ENCODE results near the gene TBC1D4.

GRCh38 chr13:75530549-75530961 lies 48.6 kb upstream of the TBC1D4 start:
- TF ChIP-seq POLR2A (IDR thresholded peaks at IDR 0.05): no peak
- TF ChIP-seq, protein P1, sequence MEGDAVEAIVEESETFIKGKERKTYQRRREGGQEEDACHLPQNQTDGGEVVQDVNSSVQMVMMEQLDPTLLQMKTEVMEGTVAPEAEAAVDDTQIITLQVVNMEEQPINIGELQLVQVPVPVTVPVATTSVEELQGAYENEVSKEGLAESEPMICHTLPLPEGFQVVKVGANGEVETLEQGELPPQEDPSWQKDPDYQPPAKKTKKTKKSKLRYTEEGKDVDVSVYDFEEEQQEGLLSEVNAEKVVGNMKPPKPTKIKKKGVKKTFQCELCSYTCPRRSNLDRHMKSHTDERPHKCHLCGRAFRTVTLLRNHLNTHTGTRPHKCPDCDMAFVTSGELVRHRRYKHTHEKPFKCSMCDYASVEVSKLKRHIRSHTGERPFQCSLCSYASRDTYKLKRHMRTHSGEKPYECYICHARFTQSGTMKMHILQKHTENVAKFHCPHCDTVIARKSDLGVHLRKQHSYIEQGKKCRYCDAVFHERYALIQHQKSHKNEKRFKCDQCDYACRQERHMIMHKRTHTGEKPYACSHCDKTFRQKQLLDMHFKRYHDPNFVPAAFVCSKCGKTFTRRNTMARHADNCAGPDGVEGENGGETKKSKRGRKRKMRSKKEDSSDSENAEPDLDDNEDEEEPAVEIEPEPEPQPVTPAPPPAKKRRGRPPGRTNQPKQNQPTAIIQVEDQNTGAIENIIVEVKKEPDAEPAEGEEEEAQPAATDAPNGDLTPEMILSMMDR (IDR thresholded peaks at IDR 0.05 in 8 of 11, conservative IDR thresholded peaks at IDR 0.05 in 3 of 11): no peak
